GM21576 (cell line): ENCODE measurements around the gene EPS8L3.
"Not testable (repeated sequence)": the region's sequence is repeated elsewhere in the genome, so short reads cannot be mapped to it uniquely, and the experiment has no call there.

Source experiments
- ATAC-seq: cut with Tn5 transposase; IDR thresholded peaks from one replicate; pipeline ENCODE4 v1.9.1; 2021; ENCODE audit warnings: mild to moderate bottlenecking, moderate library complexity; ENCODE audit not compliant: unreplicated experiment

The EPS8L3 gene

DNA sequence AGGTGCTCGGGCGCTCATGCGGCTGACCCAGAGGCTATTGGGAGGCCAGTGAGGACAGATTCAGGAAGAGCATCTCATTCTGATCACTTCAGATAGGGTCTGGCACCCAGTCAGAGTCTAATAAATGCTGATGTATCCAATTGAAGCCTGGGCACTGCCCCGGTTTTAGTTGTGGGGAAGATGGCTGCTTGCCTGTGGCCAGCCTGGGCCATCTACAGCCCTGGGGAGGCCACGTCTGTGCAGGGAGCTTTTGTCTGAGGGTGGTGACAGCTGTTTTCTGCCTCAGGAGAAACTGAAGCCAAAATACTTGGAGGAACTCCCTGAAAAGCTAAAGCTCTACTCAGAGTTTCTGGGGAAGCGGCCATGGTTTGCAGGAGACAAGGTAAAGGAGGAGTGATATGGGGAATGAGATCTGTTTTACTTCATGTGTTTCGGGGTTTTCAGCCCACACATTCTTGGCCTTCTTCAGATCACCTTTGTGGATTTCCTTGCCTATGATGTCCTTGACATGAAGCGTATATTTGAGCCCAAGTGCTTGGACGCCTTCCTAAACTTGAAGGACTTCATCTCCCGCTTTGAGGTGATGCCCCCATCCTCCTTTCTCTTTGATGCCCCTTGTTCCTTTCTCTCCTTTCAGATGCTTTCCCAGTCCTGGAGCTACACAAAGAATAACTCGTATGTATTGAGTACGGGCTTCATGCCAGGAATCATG, 48.9 kb downstream of the EPS8L3 start:
- ATAC-seq: no peak

DNA sequence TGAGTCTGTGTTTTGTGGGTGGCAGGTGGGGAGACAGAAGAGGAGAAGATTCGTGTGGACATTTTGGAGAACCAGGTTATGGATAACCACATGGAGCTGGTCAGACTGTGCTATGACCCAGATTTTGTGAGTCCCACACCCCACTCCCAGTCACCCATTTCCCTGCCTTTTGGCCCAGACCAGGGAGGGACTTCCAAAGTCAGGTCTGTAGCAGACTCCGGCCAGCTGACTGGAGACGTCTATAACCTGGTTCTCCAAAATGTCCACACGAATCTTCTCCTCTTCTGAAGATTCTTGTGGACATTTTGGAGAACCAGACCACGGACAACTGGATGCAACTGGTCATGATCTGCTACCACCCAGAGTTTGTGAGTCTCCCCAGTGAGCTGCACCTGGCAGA, 50.1 kb downstream of the EPS8L3 start:
- no peak for ATAC-seq

DNA sequence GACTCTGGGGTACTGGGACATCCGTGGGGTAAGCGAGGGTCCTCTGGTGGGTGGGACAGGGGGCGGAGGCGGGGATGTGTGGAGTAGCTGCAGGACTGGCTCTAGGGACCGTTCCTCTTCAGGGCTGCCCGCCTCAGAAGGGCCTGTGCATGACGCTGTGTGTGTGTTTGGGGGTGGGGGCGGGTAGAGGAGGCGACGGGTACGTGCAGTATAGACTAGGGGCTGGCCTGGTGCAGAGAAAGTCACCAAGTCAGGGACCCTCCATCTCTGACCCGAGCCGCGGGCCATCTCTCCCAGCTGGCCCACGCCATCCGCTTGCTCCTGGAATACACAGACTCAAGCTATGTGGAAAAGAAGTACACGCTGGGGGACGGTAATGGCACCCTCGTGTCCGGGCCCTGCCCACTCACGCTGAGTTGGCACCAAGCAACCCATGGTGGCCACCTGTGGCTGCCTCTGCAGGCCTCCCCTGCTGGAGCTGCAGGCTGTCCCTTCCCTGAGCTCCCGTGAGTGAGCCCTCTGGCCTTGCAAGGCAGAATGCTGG, 51.3 kb downstream of the EPS8L3 start:
- no peak for ATAC-seq

DNA sequence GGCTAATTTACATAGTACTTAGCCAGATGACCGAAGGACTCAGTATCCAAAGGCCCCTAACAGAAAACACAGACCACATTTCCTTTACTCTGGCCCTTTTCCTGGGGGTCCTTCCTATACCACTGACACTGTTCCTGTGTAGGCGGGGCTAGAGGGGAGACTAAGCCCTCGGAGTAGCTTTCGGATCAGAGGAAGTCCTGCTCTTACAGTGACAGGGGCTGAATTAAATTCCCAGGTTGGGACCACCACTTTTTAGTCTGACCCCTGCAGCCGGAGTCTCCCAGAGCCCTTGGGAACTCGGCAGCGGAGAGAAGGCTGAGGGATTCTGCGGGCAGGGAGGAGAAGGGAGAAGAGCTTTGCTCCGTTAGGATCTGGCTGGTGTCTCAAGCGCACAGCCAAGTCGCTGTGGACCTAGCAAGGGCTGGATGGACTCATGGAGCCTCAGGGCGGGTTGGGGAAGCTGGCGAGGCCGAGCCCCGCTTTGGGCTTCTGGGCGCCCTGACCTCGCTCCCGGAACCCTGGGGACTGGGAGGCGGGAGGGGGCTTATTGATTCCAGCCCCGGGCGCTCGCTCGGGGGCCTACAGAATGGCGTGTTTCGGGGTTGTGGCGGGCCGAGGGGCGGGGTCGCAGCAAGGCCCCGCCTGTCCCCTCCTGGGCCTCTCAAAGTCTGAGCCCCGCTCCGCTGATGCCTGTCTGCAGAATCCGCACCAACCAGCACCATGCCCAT, 52.0 kb downstream of the EPS8L3 start, which contains the start of gene GSTM5:
GSTM5 (plus strand) TSS at position 659 of the 728 bp plus-strand sequence; CDS start at position 721, 62 bp downstream.
- not testable (repeated sequence) for ATAC-seq

DNA sequence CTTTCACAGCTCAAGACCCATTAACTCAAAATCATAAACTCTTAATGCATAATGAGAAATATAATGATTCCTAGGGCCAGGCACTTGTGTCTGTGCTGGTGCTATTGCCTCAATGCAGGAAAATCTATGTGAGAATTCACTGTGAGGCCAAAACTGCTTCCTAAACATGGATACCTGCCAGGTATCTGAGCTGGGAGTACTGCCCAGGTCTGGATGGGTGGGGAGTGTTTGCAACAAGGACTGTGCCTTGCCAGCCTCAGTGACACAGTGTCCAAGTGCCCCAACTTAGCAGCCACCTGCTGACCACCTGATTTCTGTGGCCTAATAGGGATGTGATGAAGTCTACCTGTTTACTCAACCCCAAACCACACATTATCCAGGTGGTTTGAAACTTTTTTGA, 53.9 kb downstream of the EPS8L3 start:
- not testable (repeated sequence) for ATAC-seq

DNA sequence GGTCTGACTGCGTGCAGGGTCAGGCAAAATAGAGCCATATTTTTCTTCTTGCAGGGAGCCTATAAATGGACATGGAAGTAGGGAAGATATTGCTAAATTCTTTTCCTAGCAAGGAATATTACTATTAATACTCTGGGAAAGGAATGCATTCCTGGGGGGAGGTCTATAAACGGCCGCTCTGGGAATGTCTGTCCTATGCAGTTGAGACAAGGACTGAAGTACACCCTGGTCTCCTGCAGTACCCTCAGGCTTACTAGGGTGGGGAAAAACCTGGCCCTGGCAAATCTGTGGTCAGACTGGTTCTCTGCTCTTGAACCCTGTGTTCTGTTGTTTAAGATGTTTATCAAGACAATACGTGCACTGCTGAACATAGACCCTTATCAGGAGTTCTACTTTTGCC, 54.8 kb downstream of the EPS8L3 start:
- ATAC-seq: not testable (repeated sequence)

DNA sequence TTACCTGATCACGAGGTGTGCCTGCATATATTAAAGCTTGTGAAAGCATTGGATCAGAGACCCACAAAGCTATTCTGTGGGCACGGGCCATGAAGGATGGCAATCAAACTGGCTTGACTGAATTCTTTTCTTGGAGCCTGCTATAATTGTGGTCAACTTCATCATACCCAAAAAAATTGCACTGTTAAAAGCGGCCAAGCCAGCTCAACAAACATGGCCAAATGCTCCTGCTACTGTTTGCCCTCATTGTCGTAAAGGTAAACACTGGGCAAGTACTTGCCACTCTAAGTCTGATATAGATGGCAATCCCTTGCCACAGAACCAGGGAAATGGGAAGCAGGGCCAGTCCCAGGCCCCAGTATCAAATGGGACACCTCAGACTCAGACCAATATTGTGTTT, 58.3 kb downstream of the EPS8L3 start:
- ATAC-seq: no peak

DNA sequence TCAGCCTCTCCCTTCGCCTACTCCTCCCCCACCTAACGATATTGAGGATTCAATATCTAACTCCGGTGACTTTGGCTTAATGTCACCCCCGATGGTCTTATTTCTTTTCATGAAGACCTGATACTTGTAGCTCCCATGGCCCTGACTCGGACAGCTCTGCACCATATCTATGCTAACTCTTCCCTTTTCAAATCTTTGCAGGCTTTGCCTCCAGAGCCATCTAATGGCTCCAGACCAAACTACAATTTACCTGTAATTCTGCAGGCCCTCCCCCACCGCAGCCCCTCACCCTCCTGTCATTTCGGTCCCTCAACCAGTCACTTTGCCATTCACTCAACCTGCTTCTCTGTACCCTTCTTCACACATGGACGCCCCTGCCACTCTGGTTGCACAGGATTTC, 59.5 kb downstream of the EPS8L3 start:
- no peak for ATAC-seq

DNA sequence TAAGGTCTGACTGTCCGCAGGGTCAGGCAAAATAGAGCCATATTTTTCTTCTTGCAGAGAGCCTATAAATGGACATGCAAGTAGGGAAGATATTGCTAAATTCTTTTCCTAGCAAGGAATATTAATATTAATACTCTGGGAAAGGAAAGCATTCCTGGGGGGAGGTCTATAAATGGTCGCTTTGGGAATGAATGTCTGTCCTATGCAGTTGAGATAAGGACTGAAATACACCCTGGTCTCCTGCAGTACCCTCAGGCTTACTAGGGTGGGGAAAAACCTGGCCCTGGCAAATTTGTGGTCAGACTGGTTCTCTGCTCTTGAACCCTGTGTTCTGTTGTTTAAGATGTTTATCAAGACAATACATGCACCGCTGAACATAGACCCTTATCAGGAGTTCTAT, 60.8 kb downstream of the EPS8L3 start:
- ATAC-seq: not testable (repeated sequence)
